Trophoblast cell (in vitro differentiated cells and primary cell): Measurements from ENCODE around the gene CAP1. TPM values are rescaled to one million over a fixed set of nuclear protein-coding genes. Genes with fewer than 3 reads are reported as not detected.

Experiments
- DNase-seq, 2 donors: peaks; one replicate each; pipeline ENCODE4 v3.0.0-alpha.2; 2016
- H2AFZ ChIP-seq: 2 replicates; pipeline ENCODE4 v1.6.1; 2013; ENCODE audit warnings: low read length, moderate library complexity, mild to moderate bottlenecking; ENCODE audit not compliant: insufficient read depth, poor library complexity
- H2AK5ac ChIP-seq: 2 replicates; pipeline ENCODE4 v1.6.1; 2013; ENCODE audit warnings: mild to moderate bottlenecking, low read length
- H2BK120ac ChIP-seq: 2 replicates; pipeline ENCODE4 v1.6.1; 2013; ENCODE audit warnings: low read length, mild to moderate bottlenecking, moderate library complexity; ENCODE audit not compliant: insufficient read depth, poor library complexity
- H2BK12ac ChIP-seq: 2 replicates; pipeline ENCODE4 v1.6.1; 2013; ENCODE audit warnings: mild to moderate bottlenecking, low read length, moderate library complexity
- H2BK5ac ChIP-seq: 2 replicates; pipeline ENCODE4 v1.6.1; 2013; ENCODE audit warnings: low read length, low read depth, moderate library complexity, mild to moderate bottlenecking; ENCODE audit not compliant: poor library complexity
- H3K14ac ChIP-seq: 2 replicates; pipeline ENCODE4 v1.6.1; 2013; ENCODE audit warnings: mild to moderate bottlenecking, low read length
- H3K18ac ChIP-seq: 2 replicates; pipeline ENCODE4 v1.6.1; 2013; ENCODE audit warnings: mild to moderate bottlenecking, low read length
- H3K23ac ChIP-seq: 2 replicates; pipeline ENCODE4 v1.6.1; 2013; ENCODE audit warnings: low read length
- H3K27ac ChIP-seq: 2 replicates; pipeline ENCODE4 v1.5.1; 2013; ENCODE audit warnings: low read depth, mild to moderate bottlenecking, inconsistent platforms, low read length, moderate library complexity
- H3K27me3 ChIP-seq: 2 replicates; pipeline ENCODE4 v1.6.1; 2013; ENCODE audit warnings: inconsistent platforms, mild to moderate bottlenecking, low read length, moderate library complexity; ENCODE audit not compliant: insufficient read depth
- H3K36me3 ChIP-seq, 2 experiments: 1 replicate in 1 of 2; 2 replicates in 1 of 2; pipeline ENCODE4 v1.6.1; 2013; ENCODE audit warnings: low read length in 2 of 2, mild to moderate bottlenecking in 2 of 2, moderate library complexity in 1 of 2; ENCODE audit not compliant: insufficient read depth in 2 of 2, control insufficient read depth in 1 of 2
- H3K4ac ChIP-seq: 2 replicates; pipeline ENCODE4 v1.6.1; 2013; ENCODE audit warnings: low read depth, mild to moderate bottlenecking, low read length, moderate library complexity
- H3K4me1 ChIP-seq, 2 experiments: 1 replicate in 1 of 2; 2 replicates in 1 of 2; pipeline ENCODE4 v1.6.1; 2013; ENCODE audit warnings: low read length in 2 of 2, mild to moderate bottlenecking in 2 of 2, moderate library complexity in 1 of 2; ENCODE audit not compliant: insufficient read depth in 2 of 2, control insufficient read depth in 1 of 2
- H3K4me2 ChIP-seq: 2 replicates; pipeline ENCODE4 v1.6.1; 2013; ENCODE audit warnings: inconsistent platforms, mild to moderate bottlenecking, low read length, moderate library complexity
- H3K4me3 ChIP-seq: 2 replicates; pipeline ENCODE4 v1.5.1; 2013; ENCODE audit warnings: mild to moderate bottlenecking, low read depth, low read length, inconsistent platforms
- H3K79me1 ChIP-seq: one replicate; pipeline ENCODE4 v1.6.1; 2013; ENCODE audit warnings: low read length
- H3K79me2 ChIP-seq: 2 replicates; pipeline ENCODE4 v1.6.1; 2013; ENCODE audit warnings: low read length, mild to moderate bottlenecking; ENCODE audit not compliant: control insufficient read depth, insufficient read depth, poor library complexity
- H3K9ac ChIP-seq: 2 replicates; pipeline ENCODE4 v1.6.1; 2013; ENCODE audit warnings: mild to moderate bottlenecking, low read length
- H3K9me3 ChIP-seq: 2 replicates; pipeline ENCODE4 v1.6.1; 2013; ENCODE audit warnings: low read depth, mild to moderate bottlenecking, control low read depth, inconsistent platforms, low read length; ENCODE audit not compliant: insufficient read depth
- H4K12ac ChIP-seq: 2 replicates; pipeline ENCODE4 v1.6.1; 2013; ENCODE audit warnings: low read depth, mild to moderate bottlenecking, low read length, moderate library complexity
- H4K8ac ChIP-seq: 2 replicates; pipeline ENCODE4 v1.6.1; 2013; ENCODE audit warnings: low read depth, mild to moderate bottlenecking, low read length, moderate library complexity
- H4K91ac ChIP-seq: one replicate; pipeline ENCODE4 v1.6.1; 2013; ENCODE audit warnings: low read depth, mild to moderate bottlenecking, low read length, moderate library complexity
- WGBS: extraction: QIAGEN DNeasy Blood & Tissue Kit; methylation state at CpG from one replicate; pipeline ENCODE4 v1.1.7; 2013; ENCODE audit warnings: missing lambda C conversion rate; ENCODE audit not compliant: insufficient read length, insufficient coverage; ENCODE audit errors: extremely low coverage; 5-methylcytosine and 5-hydroxymethylcytosine counted together
- polyA plus RNA-seq: library from polyadenylated mRNA; stranded (reverse); fragments of 200-250 nt; gene quantifications from 2 replicates; pipeline ENCODE4 v1.2.3, GENCODE V29; 2013

The CAP1 gene
- polyA plus RNA-seq = 402 and 406 TPM in 2 replicates

GRCh38 chr1:40040511-40041465 lies at the start of gene CAP1:
Gene CAP1 (plus strand): TSS chr1:40040729. CDS start chr1:40059347, 18,618 bp downstream.
- Histone ChIP-seq H3K9me3 (no peaks in the 10 kb centered on the region), H3K14ac (peak within 1 kb of the TSS; percentile 97), H4K91ac (peak within 1 kb of the TSS; percentile 95), H3K79me2 (peaks cover 36% of the 10 kb centered on the region), H3K9ac (peak within 1 kb of the TSS; percentile 97), H3K23ac (no peak within 1 kb of the TSS), H2BK12ac (peak within 1 kb of the TSS; percentile 24), H3K4ac (peak within 1 kb of the TSS; percentile 100), H4K12ac (peak within 1 kb of the TSS; percentile 95), H3K36me3 (peaks cover 6 to 11% of the 10 kb centered on the region in 2 experiments), H3K79me1 (peaks cover 20% of the 10 kb centered on the region), H3K4me2 (peak within 1 kb of the TSS; percentile 73), H3K18ac (peak within 1 kb of the TSS; percentile 93), H3K4me1 (peaks cover 2 to 6% of the 10 kb centered on the region in 2 experiments), H3K27me3 (no peaks in the 10 kb centered on the region), H2BK120ac (peak within 1 kb of the TSS; percentile 96), H2BK5ac (peak within 1 kb of the TSS; percentile 71), H3K27ac (peak within 1 kb of the TSS; percentile 95), H2AFZ (peak within 1 kb of the TSS; percentile 95), H4K8ac (peak within 1 kb of the TSS; percentile 89), H2AK5ac (peak within 1 kb of the TSS; percentile 98), H3K4me3 (peak within 1 kb of the TSS; percentile 90)
- WGBS = no CpG with 5 or more reads among the region's 65 CpGs
- DNase-seq = peak; percentile 100

GRCh38 chr1:39992234-39992633 lies 48.3 kb upstream of the CAP1 start:
- H2BK12ac ChIP-seq = no peak overlapping the region
- H2AK5ac ChIP-seq = no peak overlapping the region
- no CpG with 5 or more reads among the region's 2 CpGs for WGBS
- H3K9ac ChIP-seq = no peak overlapping the region
- H3K79me2 ChIP-seq = no peaks in the 10 kb centered on the region
- H2AFZ ChIP-seq = no peak overlapping the region
- no peak overlapping the region for H3K27ac ChIP-seq
- no peaks in the 10 kb centered on the region for H3K36me3 ChIP-seq
- H3K79me1 ChIP-seq = no peaks in the 10 kb centered on the region
- no peak overlapping the region for H4K8ac ChIP-seq
- H3K4me3 ChIP-seq = no peak overlapping the region
- no peak overlapping the region for H2BK5ac ChIP-seq
- H3K23ac ChIP-seq = no peak overlapping the region
- H3K4me2 ChIP-seq = no peak overlapping the region
- peaks cover 0 to 7% of the 10 kb centered on the region in 2 experiments for H3K4me1 ChIP-seq
- no peak overlapping the region for H4K91ac ChIP-seq
- H3K9me3 ChIP-seq = no peaks in the 10 kb centered on the region
- no peaks in the 10 kb centered on the region for H3K27me3 ChIP-seq
- no peak overlapping the region for H4K12ac ChIP-seq
- no peak overlapping the region for H3K4ac ChIP-seq
- no peak overlapping the region for H3K18ac ChIP-seq
- H3K14ac ChIP-seq = no peak overlapping the region
- no peak overlapping the region for H2BK120ac ChIP-seq
- DNase-seq = no peak

- no peak overlapping the region for H3K23ac ChIP-seq
- no peak overlapping the region for H4K8ac ChIP-seq
These were observed 47.6 kb upstream of the CAP1 start for GRCh38 chr1:39992888-39993287.

GRCh38 chr1:39995973-39996393 lies 44.5 kb upstream of the CAP1 start:
- Histone ChIP-seq H3K9ac (no peak overlapping the region), H2BK12ac (no peak overlapping the region), H2AFZ (no peak overlapping the region), H3K79me2 (no peaks in the 10 kb centered on the region), H2AK5ac (no peak overlapping the region), H3K27me3 (no peaks in the 10 kb centered on the region), H4K8ac (no peak overlapping the region), H3K9me3 (no peaks in the 10 kb centered on the region), H3K4me3 (peak overlapping the region; percentile 1), H4K12ac (no peak overlapping the region), H2BK5ac (no peak overlapping the region), H3K18ac (no peak overlapping the region), H3K14ac (no peak overlapping the region), H3K27ac (no peak overlapping the region), H2BK120ac (no peak overlapping the region), H3K79me1 (no peaks in the 10 kb centered on the region), H3K36me3 (no peaks in the 10 kb centered on the region), H4K91ac (no peak overlapping the region), H3K4me1 (peaks cover 0 to 3% of the 10 kb centered on the region in 2 experiments), H3K4me2 (no peak overlapping the region), H3K4ac (no peak overlapping the region), H3K23ac (no peak overlapping the region)
- WGBS = no CpG with 5 or more reads among the region's 1 CpG
- peak in 1 of 2 donors; percentile 50 for DNase-seq

More at GRCh38 chr1:39992888-39993287, 47.6 kb upstream of the CAP1 start:
- no peak overlapping the region for H3K14ac ChIP-seq
- no peak overlapping the region for H2BK120ac ChIP-seq
- H2BK12ac ChIP-seq = no peak overlapping the region
- no peak overlapping the region for H3K4ac ChIP-seq
- H4K91ac ChIP-seq = no peak overlapping the region
- no peaks in the 10 kb centered on the region for H3K27me3 ChIP-seq
- no CpG with 5 or more reads among the region's 5 CpGs for WGBS
- no peak overlapping the region for H3K4me3 ChIP-seq
- no peak overlapping the region for H2BK5ac ChIP-seq
- DNase-seq = peak in 1 of 2 donors; percentile 36
- no peaks in the 10 kb centered on the region for H3K79me2 ChIP-seq
- H4K12ac ChIP-seq = no peak overlapping the region
- no peaks in the 10 kb centered on the region for H3K79me1 ChIP-seq
- H3K18ac ChIP-seq = no peak overlapping the region
- no peak overlapping the region for H3K9ac ChIP-seq
- H3K27ac ChIP-seq = no peak overlapping the region
- no peaks in the 10 kb centered on the region for H3K36me3 ChIP-seq
- no peak overlapping the region for H3K4me2 ChIP-seq
- no peak overlapping the region for H2AK5ac ChIP-seq
- H2AFZ ChIP-seq = no peak overlapping the region
- H3K9me3 ChIP-seq = no peaks in the 10 kb centered on the region
- peaks cover 0 to 7% of the 10 kb centered on the region in 2 experiments for H3K4me1 ChIP-seq
